OCI-LY7 (cell line): Measurements from ENCODE around the gene KIRREL3.

ENCODE experiments used
- EZH2phosphoT487 ChIP-seq: fragments of 200-600 bp; sonication (generic); IDR thresholded peaks from 2 replicates; pipeline ENCODE4 v1.6.1; 2018; ENCODE audit warnings: low read depth, borderline replicate concordance, mild to moderate bottlenecking, mixed run types, antibody characterized with exemption, low read length, moderate library complexity, mixed read lengths
- TF ChIP-seq, protein P1 (sequence below): fragments of 200-600 bp; sonication (generic); conservative IDR thresholded peaks from 2 replicates; pipeline ENCODE4 v1.5.1; 2014; ENCODE audit warnings: mild to moderate bottlenecking, antibody characterized with exemption, low read length, moderate library complexity, mixed read lengths

DNA sequence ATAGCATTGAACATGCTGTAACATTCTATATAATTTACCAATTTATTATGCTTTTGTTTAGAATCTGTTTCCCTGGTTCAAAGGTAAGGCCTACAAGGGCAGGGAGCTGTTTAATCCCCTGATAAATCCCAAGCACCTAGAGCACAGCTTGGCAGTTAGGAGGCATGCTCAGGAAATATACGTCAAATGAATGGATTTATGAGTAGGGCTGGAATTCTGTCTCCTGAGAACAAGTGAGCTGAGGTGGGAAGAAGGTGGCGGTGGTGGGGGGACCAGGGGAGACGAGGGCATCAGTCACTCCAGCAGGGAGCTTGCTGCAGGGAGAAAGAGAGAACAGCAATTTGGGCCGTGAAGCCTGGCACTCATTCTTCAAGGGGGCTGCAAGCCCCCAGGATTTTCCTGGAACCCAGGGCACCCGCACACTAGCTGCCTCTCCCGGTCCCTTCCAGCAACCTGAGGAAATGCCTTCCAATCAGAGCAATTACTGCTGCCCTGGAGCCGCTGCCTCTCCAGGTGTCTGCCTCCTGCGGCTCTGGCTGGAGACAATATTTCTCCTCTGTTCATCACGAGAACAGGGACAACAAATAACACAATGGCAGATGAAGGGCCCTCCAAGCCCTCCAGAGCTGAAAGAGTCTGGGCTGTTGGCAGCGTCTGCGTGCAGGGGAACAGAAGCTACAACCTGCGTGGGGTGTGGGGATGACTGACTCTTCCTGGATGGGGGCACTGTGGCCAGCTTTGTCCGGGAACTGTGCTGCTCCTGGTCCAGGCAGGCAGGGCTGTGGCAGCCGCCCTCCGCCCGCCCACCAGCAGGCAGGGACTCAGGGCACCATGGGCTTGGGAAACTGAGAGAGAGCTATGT, 411.7 kb downstream of the KIRREL3 start:
- TF ChIP-seq, protein P1, sequence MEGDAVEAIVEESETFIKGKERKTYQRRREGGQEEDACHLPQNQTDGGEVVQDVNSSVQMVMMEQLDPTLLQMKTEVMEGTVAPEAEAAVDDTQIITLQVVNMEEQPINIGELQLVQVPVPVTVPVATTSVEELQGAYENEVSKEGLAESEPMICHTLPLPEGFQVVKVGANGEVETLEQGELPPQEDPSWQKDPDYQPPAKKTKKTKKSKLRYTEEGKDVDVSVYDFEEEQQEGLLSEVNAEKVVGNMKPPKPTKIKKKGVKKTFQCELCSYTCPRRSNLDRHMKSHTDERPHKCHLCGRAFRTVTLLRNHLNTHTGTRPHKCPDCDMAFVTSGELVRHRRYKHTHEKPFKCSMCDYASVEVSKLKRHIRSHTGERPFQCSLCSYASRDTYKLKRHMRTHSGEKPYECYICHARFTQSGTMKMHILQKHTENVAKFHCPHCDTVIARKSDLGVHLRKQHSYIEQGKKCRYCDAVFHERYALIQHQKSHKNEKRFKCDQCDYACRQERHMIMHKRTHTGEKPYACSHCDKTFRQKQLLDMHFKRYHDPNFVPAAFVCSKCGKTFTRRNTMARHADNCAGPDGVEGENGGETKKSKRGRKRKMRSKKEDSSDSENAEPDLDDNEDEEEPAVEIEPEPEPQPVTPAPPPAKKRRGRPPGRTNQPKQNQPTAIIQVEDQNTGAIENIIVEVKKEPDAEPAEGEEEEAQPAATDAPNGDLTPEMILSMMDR, result no peak
- no peak for TF ChIP-seq EZH2phosphoT487
